D721Med (cell line): ENCODE data around the gene DAAM2.
A peak's percentile ranks its signal among the peaks of the same experiment; 100 is the strongest.

Source experiments
- DNase-seq: peaks from one replicate; pipeline ENCODE4 v3.0.0; 2011; ENCODE audit warnings: low spot score; ENCODE audit not compliant: insufficient read length
- FAIRE-seq: peaks from 2 replicates; lab custom pipeline; 2011; peaks lifted over from hg19 to GRCh38; lab: Jason Lieb, UNC
- TF ChIP-seq, protein P1 (sequence below): IDR thresholded peaks from 2 replicates; pipeline ENCODE4 v1.5.1; 2012; ENCODE audit warnings: mild to moderate bottlenecking, control low read depth; ENCODE audit not compliant: insufficient read depth; ENCODE audit errors: missing control alignments

The DAAM2 gene

DNA sequence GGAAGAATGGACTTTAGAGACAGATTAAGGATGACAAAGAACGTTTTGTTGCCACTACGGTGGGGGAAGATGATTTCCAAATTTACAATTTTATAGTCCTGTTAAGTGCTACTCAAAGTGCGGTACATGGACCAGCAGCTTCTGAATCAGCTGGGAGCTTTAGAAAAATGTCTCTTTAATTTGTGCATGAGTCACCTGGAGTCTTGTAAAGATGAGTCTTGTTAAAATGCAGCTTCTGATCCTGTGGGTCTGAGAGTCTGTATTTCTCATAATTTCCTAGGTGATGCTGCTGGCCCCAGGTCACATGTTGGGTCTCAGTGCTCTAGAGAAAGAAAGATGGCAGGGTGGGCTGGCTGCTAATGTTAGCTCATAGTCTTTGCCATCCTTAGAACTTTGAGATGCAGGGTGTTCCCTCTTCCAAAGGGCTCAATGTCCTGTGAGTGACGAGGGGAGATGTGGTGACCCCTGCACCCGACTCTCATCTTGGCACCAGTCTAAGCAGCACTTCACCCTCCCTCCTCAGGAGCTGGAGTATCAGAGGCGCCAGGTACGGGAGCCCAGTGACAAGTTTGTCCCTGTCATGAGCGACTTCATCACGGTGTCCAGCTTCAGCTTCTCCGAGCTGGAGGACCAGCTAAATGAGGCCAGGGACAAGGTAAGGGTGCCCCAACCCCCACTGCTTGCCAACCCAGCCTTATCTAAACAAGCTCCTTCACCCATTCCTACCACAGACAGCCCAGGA is 107.5 kb downstream of the DAAM2 start:
- no peak for DNase-seq
- TF ChIP-seq, protein P1, sequence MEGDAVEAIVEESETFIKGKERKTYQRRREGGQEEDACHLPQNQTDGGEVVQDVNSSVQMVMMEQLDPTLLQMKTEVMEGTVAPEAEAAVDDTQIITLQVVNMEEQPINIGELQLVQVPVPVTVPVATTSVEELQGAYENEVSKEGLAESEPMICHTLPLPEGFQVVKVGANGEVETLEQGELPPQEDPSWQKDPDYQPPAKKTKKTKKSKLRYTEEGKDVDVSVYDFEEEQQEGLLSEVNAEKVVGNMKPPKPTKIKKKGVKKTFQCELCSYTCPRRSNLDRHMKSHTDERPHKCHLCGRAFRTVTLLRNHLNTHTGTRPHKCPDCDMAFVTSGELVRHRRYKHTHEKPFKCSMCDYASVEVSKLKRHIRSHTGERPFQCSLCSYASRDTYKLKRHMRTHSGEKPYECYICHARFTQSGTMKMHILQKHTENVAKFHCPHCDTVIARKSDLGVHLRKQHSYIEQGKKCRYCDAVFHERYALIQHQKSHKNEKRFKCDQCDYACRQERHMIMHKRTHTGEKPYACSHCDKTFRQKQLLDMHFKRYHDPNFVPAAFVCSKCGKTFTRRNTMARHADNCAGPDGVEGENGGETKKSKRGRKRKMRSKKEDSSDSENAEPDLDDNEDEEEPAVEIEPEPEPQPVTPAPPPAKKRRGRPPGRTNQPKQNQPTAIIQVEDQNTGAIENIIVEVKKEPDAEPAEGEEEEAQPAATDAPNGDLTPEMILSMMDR, result no peak
- no peak for FAIRE-seq

DNA sequence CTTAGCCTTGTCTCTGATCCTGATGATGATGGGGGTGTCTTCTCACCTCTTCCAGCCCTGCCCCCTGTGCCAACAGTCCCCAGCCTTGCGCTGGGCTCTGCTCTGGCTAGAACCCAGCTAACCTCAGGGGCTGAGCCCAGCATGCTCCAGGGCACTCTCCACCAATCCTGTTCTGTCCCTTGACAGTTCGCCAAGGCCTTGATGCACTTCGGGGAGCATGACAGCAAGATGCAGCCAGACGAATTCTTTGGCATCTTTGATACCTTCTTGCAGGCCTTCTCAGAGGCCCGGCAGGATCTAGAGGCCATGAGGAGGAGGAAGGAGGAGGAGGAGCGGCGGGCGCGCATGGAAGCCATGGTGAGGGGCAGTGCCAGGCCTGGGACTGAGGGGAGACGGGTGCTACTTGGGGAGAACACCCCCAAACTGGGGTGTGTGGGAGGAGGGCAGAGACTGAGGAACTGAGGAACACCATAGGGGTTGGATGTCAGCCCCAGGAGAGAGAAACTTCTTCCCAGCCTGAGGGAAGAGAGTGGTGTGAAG is 109.0 kb downstream of the DAAM2 start:
- TF ChIP-seq, protein P1, result no peak
- FAIRE-seq (no peak), DNase-seq (no peak)

DNA sequence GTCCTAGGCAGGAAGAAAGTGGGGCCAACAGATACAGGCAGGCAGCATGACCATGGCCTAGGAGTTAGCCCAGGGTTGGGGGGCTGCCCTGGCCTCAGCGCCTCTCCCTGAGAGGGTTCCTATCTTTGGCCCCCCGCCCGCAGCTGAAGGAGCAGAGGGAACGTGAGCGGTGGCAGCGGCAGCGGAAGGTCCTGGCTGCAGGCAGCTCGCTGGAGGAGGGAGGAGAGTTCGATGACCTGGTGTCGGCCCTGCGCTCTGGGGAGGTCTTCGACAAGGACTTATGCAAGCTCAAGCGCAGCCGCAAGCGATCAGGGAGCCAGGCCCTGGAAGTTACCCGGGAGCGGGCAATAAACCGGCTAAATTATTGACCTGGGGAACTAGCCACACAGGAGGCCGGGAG is 109.5 kb downstream of the DAAM2 start:
- FAIRE-seq (no peak), DNase-seq (no peak)
- TF ChIP-seq, protein P1, result no peak

DNA sequence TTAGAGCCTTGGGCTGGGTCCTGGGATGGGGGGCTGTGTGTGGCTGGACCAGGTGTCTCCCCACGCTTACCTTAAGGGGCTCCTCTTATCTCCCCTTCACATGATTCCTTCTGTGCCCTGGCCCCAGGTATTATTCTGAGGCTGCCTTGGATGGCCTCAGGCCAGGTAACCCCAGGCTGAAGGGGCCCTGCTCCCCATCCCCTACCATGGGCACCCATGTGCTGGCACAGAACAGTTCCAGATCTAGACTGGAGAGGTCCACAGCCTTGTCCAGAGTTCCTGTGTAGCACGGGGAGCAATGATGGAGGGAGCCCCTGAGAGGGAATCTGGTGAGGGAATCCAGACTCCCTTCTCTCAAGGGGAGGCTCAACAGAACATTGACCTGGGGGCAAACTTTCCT is 110.0 kb downstream of the DAAM2 start:
- FAIRE-seq (no peak), DNase-seq (no peak)
- TF ChIP-seq, protein P1, result no peak

DNA sequence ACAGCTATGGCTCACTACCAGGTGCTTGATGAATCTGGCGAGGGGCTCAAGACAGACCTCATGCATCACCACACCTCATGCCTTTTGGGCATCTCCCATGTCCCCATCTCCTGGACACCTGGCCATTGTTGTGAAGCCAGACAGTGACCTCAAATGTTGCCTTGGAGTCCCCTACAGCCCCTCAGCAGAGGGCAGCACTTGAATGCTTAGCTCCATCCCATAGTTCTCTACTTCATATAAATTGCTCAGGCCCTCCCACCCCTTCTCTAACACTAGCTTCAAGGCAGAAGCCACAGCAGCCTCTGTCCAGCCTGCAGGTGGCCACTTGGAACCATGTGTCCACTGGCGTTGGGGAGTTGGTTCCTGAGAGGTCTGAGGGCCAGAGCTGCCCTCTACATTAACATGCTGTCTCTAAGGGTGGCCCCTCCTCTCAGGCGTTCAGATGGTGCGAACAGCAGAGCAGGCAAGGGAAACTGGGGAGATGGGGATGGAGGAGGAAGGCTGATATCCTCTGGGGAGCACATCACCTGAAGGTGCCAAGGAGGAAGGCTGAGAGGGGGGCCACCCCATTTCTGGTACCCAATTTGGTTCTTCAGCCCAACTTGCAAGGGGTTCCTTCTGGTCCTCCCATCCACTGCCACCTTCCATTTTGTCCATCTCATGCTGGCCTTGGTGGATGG is 110.8 kb downstream of the DAAM2 start:
- no peak for DNase-seq
- FAIRE-seq, result no peak
- TF ChIP-seq, protein P1, result peak; percentile 13

DNA sequence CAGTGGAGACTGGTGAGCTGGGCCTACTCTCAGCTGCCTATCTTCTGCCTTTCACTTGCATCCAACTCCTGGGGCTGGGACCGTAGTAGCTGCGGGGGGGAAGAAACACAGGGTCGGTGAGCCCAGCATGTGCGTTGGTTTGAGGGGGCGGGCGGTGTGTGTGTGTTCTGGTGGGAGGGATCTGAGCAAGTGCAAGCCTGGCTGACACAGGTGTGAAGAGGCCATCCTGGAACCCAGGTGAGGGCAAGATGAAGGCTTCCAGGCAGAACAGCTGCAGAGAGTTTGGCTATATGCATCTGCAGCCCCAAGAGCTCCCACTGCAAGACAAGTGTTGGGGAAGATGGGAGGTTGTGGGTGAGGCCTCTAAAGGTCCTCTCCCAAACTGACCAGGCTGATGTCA is 111.5 kb downstream of the DAAM2 start:
- FAIRE-seq (no peak), DNase-seq (no peak)
- TF ChIP-seq, protein P1, result no peak

DNA sequence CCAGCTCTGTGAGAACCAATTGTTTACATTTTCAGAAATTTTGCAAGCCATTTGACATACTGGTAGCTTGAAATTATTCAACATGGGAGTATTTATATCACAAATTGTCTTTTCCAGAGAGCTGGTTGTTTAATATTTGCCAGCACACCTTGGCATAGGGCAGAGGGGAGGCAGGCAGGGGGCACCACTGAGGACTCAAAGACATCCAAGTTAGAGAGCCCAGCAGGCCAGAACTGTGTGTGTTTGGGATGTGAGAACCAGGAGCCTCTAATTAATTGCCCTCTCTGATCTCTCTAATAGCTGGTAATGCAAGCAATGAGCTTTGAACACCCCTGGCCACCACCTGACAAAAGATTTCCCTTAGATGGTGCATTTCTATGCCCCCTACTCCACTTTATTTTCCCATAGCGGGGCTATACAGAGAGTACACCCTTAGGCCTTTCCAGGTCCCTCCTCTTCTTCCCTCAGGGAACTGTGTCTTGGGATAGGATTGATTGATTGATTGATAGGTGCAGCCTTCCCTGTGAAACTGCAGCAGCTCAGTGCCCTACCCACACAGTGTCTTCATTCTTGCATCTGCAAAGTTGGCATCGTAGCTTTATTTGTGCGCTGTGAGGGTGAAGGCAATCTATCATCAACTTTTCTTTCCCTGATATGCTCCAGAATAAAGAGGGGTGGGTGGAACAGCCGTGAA is 112.9 kb downstream of the DAAM2 start:
- no peak for FAIRE-seq
- TF ChIP-seq, protein P1, result no peak
- DNase-seq, result no peak
